ENCODE results near the gene DUSP15. TPM values are rescaled to one million over a fixed set of nuclear protein-coding genes. Genes with fewer than 3 reads are reported as not detected.
A peak's percentile ranks its signal among the peaks of the same experiment; 100 is the strongest.
"Not testable (repeated sequence)": the region's sequence is repeated elsewhere in the genome, so short reads cannot be mapped to it uniquely, and the experiment has no call there.

DUSP15 gene
- total and polyA plus RNA-seq, 9 of the 15 experiments (the other 6 are each of a cell fraction or from before 2014, with no cell fraction given): 0.34 TPM; not detected in 8

DNA sequence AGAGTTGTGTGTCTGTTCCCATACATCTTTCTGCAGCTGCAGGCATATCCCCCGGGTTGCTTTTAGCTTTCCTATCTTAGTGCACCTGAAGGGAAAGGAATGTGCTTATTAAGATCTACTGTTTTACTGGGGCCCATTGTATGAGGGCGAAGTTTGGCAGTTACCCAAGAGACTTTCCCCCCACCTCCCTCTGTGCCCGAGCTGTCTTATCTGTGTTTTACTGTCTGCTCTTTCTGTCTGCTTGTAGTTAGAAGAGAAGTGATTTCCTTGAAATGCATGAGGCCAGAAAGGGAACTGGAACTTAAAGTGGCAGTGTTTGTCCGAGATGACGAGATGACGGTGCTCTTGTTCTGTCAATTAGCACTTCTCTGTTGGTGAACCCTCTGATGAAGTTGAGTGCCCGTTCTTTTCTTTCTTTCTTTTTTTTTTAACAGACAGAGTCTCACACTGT lies 47.7 kb upstream of the DUSP15 start:
- H3K79me2 ChIP-seq (ENCODE audit: control insufficient read depth, insufficient read depth, low read length); H2AFZ ChIP-seq (ENCODE audit: low read depth, low read length); H3K9ac ChIP-seq (ENCODE audit: insufficient read depth in 1 of 2, low read depth in 2 of 2, low read length in 2 of 2); in situ Hi-C loops (cut with MboI); H3K4me3 ChIP-seq; H3K9me1 ChIP-seq (ENCODE audit: control insufficient read depth, insufficient read depth, low read length); H3K36me3 ChIP-seq (ENCODE audit: control insufficient read depth, insufficient read depth, low read length); BruUV-seq (replicated peaks); CTCF ChIA-PET (ENCODE audit: low intra/inter-chr PET ratio); H3K27ac ChIP-seq (ENCODE audit: extremely low read depth, low read depth, low read length); H3K9me3 ChIP-seq (replicated peaks; ENCODE audit: control insufficient read depth, insufficient read depth, low read depth, low read length); TF ChIP-seq JUND (IDR thresholded peaks at IDR 0.05; ENCODE audit: borderline replicate concordance, low read depth, low read length): not testable (repeated sequence)
- WGBS (ENCODE audit: insufficient coverage, low coverage, missing lambda C conversion rate): 1% methylated on average over 7 of the region's 7 CpGs
- FAIRE-seq (peak; percentile 80), DNase-seq (ENCODE audit: extremely low read depth in 1 of 4, low spot score in 3 of 4) (peak in 2 of 4 experiments; percentile 33 to 81), ATAC-seq (peak; percentile 56)
- peaks cover 2 to 46% of the 10 kb centered on the region in 2 experiments; a peak in 4 of 5 replicates for H3K27me3 ChIP-seq (ENCODE audit: control insufficient read depth in 2 of 2, insufficient read depth in 2 of 2, low read length in 2 of 2)
- POLR2A ChIA-PET: interaction anchor here (0.7 to 2.0 kb wide), 6 partner anchors 10 to 33 kb away, joined by 3 to 7 read pairs (median 3); no protein-coding TSS in a partner anchor
- intact Hi-C loops (cut with micrococcal nuclease): loop anchor here (5.0 kb wide), 1 partner anchor 34 kb away; the partner anchor contains the start of gene PDRG1
- H3K4me2 ChIP-seq (ENCODE audit: insufficient read depth, low read length): peak overlapping the region; percentile 7; the same call in 1 of the 2 replicates
- peaks cover 16 to 18% of the 10 kb centered on the region in 2 experiments for H3K4me1 ChIP-seq (replicated peaks in 1 of 2; ENCODE audit: control insufficient read depth in 2 of 2, insufficient read depth in 2 of 2, low read length in 2 of 2)
- H4K20me1 ChIP-seq (replicated peaks; ENCODE audit: control insufficient read depth, insufficient read depth, low read length): peaks cover 15% of the 10 kb centered on the region
- TF ChIP-seq TRIM28 (IDR thresholded peaks at IDR 0.05): peak; percentile 42; the same call in 1 of the 2 replicates
- TF ChIP-seq GATA2 (CRISPR knock-in tag; IDR thresholded peaks at IDR 0.05): peak; percentile 82
- TF ChIP-seq NFE2 (IDR thresholded peaks at IDR 0.05; ENCODE audit: low read depth): peak; percentile 18; the same call in 1 of the 2 replicates
- TF ChIP-seq GABPB1 (CRISPR knock-in tag; IDR thresholded peaks at IDR 0.05): peak; percentile 23; the same call in 1 of the 2 replicates
- peak; percentile 44 to 69; a peak in 3 of 4 replicates for TF ChIP-seq MAZ (CRISPR knock-in tag; conservative IDR thresholded peaks at IDR 0.05 in 1 of 2, IDR thresholded peaks at IDR 0.05 in 1 of 2)
- peak; percentile 52 for TF ChIP-seq DACH1 (IDR thresholded peaks at IDR 0.05; ENCODE audit: partially characterized antibody)
- TF ChIP-seq TAL1 (IDR thresholded peaks at IDR 0.05): peak; percentile 94
- TF ChIP-seq JUND (tag; IDR thresholded peaks at IDR 0.05; ENCODE audit: borderline replicate concordance, low read depth, low read length): peak; percentile 15; the same call in 1 of the 3 replicates
- TF ChIP-seq, protein P1, sequence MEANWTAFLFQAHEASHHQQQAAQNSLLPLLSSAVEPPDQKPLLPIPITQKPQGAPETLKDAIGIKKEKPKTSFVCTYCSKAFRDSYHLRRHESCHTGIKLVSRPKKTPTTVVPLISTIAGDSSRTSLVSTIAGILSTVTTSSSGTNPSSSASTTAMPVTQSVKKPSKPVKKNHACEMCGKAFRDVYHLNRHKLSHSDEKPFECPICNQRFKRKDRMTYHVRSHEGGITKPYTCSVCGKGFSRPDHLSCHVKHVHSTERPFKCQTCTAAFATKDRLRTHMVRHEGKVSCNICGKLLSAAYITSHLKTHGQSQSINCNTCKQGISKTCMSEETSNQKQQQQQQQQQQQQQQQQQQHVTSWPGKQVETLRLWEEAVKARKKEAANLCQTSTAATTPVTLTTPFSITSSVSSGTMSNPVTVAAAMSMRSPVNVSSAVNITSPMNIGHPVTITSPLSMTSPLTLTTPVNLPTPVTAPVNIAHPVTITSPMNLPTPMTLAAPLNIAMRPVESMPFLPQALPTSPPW (CRISPR knock-in tag; IDR thresholded peaks at IDR 0.05): peak; percentile 77
- TF ChIP-seq, protein P2, sequence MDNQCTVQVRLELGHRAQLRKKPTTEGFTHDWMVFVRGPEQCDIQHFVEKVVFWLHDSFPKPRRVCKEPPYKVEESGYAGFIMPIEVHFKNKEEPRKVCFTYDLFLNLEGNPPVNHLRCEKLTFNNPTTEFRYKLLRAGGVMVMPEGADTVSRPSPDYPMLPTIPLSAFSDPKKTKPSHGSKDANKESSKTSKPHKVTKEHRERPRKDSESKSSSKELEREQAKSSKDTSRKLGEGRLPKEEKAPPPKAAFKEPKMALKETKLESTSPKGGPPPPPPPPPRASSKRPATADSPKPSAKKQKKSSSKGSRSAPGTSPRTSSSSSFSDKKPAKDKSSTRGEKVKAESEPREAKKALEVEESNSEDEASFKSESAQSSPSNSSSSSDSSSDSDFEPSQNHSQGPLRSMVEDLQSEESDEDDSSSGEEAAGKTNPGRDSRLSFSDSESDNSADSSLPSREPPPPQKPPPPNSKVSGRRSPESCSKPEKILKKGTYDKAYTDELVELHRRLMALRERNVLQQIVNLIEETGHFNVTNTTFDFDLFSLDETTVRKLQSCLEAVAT (IDR thresholded peaks at IDR 0.05): 0 out of 4 replicates have a peak, but pooled peaks of 1 of the 2 experiments have one; percentile 23
- TF ChIP-seq RCOR1 (IDR thresholded peaks at IDR 0.05; ENCODE audit: borderline replicate concordance in 1 of 2, low read depth in 2 of 2, low read length in 2 of 2): peak; percentile 85 to 86
- TF ChIP-seq ZEB2 (IDR thresholded peaks at IDR 0.05): peak; percentile 92
- TF ChIP-seq, protein P3, sequence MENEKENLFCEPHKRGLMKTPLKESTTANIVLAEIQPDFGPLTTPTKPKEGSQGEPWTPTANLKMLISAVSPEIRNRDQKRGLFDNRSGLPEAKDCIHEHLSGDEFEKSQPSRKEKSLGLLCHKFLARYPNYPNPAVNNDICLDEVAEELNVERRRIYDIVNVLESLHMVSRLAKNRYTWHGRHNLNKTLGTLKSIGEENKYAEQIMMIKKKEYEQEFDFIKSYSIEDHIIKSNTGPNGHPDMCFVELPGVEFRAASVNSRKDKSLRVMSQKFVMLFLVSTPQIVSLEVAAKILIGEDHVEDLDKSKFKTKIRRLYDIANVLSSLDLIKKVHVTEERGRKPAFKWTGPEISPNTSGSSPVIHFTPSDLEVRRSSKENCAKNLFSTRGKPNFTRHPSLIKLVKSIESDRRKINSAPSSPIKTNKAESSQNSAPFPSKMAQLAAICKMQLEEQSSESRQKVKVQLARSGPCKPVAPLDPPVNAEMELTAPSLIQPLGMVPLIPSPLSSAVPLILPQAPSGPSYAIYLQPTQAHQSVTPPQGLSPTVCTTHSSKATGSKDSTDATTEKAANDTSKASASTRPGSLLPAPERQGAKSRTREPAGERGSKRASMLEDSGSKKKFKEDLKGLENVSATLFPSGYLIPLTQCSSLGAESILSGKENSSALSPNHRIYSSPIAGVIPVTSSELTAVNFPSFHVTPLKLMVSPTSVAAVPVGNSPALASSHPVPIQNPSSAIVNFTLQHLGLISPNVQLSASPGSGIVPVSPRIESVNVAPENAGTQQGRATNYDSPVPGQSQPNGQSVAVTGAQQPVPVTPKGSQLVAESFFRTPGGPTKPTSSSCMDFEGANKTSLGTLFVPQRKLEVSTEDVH (IDR thresholded peaks at IDR 0.05; ENCODE audit: low read depth, partially characterized antibody): peak; percentile 53
